ENCODE results near the gene ZFR.

Gene ZFR

GRCh38 chr5:32474209-32474854 lies 29.8 kb upstream of the ZFR start:
- Histone ChIP-seq H3K4me3 (ENCODE audit: low read depth in 1 of 2, low read length in 2 of 2) (peak overlapping the region in 1 of 2 donors; percentile 2), H3K27ac (ENCODE audit: low read depth, low read length) (no peak overlapping the region), H3K9me3 (ENCODE audit: control insufficient read depth in 1 of 2, low read length in 2 of 2) (no peaks in the 10 kb centered on the region), H3K9ac (ENCODE audit: low read depth in 1 of 2, low read length in 2 of 2) (no peak overlapping the region), H3K36me3 (ENCODE audit: control insufficient read depth in 1 of 2, insufficient read depth in 2 of 2, low read length in 2 of 2) (no peaks in the 10 kb centered on the region), H3K4me1 (ENCODE audit: control insufficient read depth in 1 of 2, insufficient read depth in 2 of 2, low read length in 2 of 2) (peaks cover 0 to 7% of the 10 kb centered on the region in 2 donors), H3K27me3 (ENCODE audit: control insufficient read depth in 1 of 2, insufficient read depth in 2 of 2, low read length in 2 of 2) (no peaks in the 10 kb centered on the region)

GRCh38 chr5:32473072-32473471 lies 28.5 kb upstream of the ZFR start:
- H3K9me3 ChIP-seq (ENCODE audit: control insufficient read depth in 1 of 2, low read length in 2 of 2): no peaks in the 10 kb centered on the region
- H3K36me3 ChIP-seq (ENCODE audit: control insufficient read depth in 1 of 2, insufficient read depth in 2 of 2, low read length in 2 of 2): no peaks in the 10 kb centered on the region
- no peak overlapping the region for H3K27ac ChIP-seq (ENCODE audit: low read depth, low read length)

DNA sequence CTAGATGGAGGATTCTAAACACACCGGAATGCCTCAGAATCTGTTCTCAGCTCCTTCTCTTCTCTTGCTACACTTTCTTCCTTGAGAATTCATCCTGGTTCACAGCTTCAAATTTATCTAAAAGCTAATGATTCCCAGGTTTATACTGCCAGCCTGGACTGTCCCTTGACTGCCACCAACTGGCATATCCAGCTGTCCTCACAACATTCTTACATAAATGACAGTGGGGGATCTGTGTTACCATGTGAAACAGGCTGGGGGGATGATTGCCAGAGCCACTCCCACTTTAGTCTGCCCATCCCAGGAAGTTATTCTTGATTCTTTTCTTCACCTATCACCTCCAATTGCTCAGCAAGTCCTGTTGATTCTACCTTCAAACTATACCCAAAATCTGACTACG lies 27.2 kb upstream of the ZFR start:
- H3K36me3 ChIP-seq (ENCODE audit: control insufficient read depth in 1 of 2, insufficient read depth in 2 of 2, low read length in 2 of 2): no peaks in the 10 kb centered on the region
- no peaks in the 10 kb centered on the region for H3K27me3 ChIP-seq (ENCODE audit: control insufficient read depth in 1 of 2, insufficient read depth in 2 of 2, low read length in 2 of 2)
- H3K4me1 ChIP-seq (ENCODE audit: control insufficient read depth in 1 of 2, insufficient read depth in 2 of 2, low read length in 2 of 2): peaks cover 0 to 7% of the 10 kb centered on the region in 2 donors
- no peak overlapping the region for H3K27ac ChIP-seq (ENCODE audit: low read depth, low read length)
- H3K9ac ChIP-seq (ENCODE audit: low read depth in 1 of 2, low read length in 2 of 2): no peak overlapping the region
- no peaks in the 10 kb centered on the region for H3K9me3 ChIP-seq (ENCODE audit: control insufficient read depth in 1 of 2, low read length in 2 of 2)
- H3K4me3 ChIP-seq (ENCODE audit: low read depth in 1 of 2, low read length in 2 of 2): no peak overlapping the region

More at GRCh38 chr5:32473072-32473471, 28.5 kb upstream of the ZFR start:
- H3K27me3 ChIP-seq (ENCODE audit: control insufficient read depth in 1 of 2, insufficient read depth in 2 of 2, low read length in 2 of 2): no peaks in the 10 kb centered on the region
- no peak overlapping the region for H3K4me3 ChIP-seq (ENCODE audit: low read depth in 1 of 2, low read length in 2 of 2)
- no peak overlapping the region for H3K9ac ChIP-seq (ENCODE audit: low read depth in 1 of 2, low read length in 2 of 2)
- peaks cover 0 to 7% of the 10 kb centered on the region in 2 donors for H3K4me1 ChIP-seq (ENCODE audit: control insufficient read depth in 1 of 2, insufficient read depth in 2 of 2, low read length in 2 of 2)

DNA sequence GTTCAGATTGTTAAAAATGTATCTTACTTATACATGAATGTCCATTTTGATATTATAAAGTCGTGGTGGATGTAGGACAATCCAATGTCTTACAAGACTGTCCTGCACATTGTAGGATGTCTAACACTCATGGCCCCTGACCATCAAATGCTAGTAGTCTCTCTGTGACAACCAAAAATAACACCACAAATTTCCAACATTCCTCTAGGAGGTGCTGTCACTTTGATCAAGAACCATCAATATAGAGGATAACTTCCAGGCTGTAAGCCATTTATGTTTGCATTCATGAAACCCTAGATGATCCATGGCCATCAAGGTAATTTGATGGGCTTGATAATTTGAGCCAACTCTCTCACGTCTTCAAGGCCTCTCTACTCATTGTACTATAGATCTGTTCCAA lies 20.5 kb upstream of the ZFR start:
- Histone ChIP-seq H3K36me3 (ENCODE audit: control insufficient read depth in 1 of 2, insufficient read depth in 2 of 2, low read length in 2 of 2) (no peaks in the 10 kb centered on the region), H3K4me3 (ENCODE audit: low read depth in 1 of 2, low read length in 2 of 2) (no peak overlapping the region), H3K4me1 (ENCODE audit: control insufficient read depth in 1 of 2, insufficient read depth in 2 of 2, low read length in 2 of 2) (no peaks in the 10 kb centered on the region), H3K27me3 (ENCODE audit: control insufficient read depth in 1 of 2, insufficient read depth in 2 of 2, low read length in 2 of 2) (no peaks in the 10 kb centered on the region), H3K9me3 (ENCODE audit: control insufficient read depth in 1 of 2, low read length in 2 of 2) (no peaks in the 10 kb centered on the region), H3K27ac (ENCODE audit: low read depth, low read length) (no peak overlapping the region), H3K9ac (ENCODE audit: low read depth in 1 of 2, low read length in 2 of 2) (no peak overlapping the region)

DNA sequence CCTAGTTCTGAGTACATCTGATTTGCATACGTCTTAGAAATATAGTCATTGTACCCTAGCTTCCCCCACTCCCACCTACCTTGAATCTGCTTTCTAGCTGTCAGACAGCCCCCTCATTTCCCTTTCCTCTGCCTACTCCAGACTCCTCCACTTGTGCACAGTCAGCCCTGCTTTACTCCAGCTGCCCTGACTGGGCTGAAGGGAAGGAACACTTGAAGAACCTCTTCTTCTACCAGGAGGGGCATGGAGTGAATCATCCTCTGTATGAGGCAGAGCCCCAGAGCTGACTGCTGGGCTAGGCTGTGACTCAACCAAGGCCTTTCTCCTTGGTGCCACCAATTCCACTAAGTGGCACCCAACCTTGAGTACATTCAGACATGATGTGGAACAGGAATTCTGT lies 18.1 kb upstream of the ZFR start:
- Histone ChIP-seq H3K27ac (ENCODE audit: low read depth, low read length) (no peak overlapping the region), H3K9me3 (ENCODE audit: control insufficient read depth in 1 of 2, low read length in 2 of 2) (no peaks in the 10 kb centered on the region)

DNA sequence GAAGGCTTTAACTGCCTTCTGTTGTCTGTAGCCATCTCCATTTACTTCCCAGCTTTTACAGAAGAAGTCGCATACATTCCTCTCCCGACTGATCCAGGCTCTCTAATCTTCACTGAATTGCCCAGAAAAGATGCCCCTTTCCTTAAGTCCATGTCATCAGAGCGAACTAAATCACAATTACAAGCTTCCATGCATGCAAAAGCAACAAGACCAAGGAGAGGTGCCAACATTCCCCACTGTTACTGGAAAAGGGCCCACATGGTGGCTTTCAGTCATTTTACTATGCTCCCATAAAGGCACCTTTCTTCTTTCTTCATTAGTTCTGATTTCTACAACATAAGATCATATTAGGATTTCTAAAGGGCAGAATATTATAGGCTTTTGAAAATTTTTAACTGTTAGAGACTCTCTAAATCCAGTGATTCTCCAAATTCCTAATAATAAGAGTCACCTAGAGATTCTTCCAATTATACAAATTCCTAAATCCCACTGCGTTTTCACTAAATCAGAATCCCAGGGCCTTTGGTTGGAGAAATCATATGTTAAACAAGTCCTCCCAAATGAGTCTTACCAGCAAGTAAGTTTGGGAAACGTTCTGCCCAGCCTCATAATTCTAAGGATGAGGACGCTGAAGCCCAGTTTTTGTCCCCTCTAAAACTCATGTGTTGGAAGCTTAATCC lies 17.0 kb upstream of the ZFR start:
- Histone ChIP-seq H3K9me3 (ENCODE audit: control insufficient read depth in 1 of 2, low read length in 2 of 2) (no peaks in the 10 kb centered on the region), H3K27ac (ENCODE audit: low read depth, low read length) (no peak overlapping the region), H3K36me3 (ENCODE audit: control insufficient read depth in 1 of 2, insufficient read depth in 2 of 2, low read length in 2 of 2) (no peaks in the 10 kb centered on the region), H3K4me3 (ENCODE audit: low read depth in 1 of 2, low read length in 2 of 2) (no peak overlapping the region), H3K4me1 (ENCODE audit: control insufficient read depth in 1 of 2, insufficient read depth in 2 of 2, low read length in 2 of 2) (no peaks in the 10 kb centered on the region), H3K27me3 (ENCODE audit: control insufficient read depth in 1 of 2, insufficient read depth in 2 of 2, low read length in 2 of 2) (no peaks in the 10 kb centered on the region), H3K9ac (ENCODE audit: low read depth in 1 of 2, low read length in 2 of 2) (no peak overlapping the region)

More for the DNA sequence above, 18.1 kb upstream of the ZFR start:
- no peaks in the 10 kb centered on the region for H3K4me1 ChIP-seq (ENCODE audit: control insufficient read depth in 1 of 2, insufficient read depth in 2 of 2, low read length in 2 of 2)
- no peak overlapping the region for H3K9ac ChIP-seq (ENCODE audit: low read depth in 1 of 2, low read length in 2 of 2)
- H3K4me3 ChIP-seq (ENCODE audit: low read depth in 1 of 2, low read length in 2 of 2): no peak overlapping the region
- H3K27me3 ChIP-seq (ENCODE audit: control insufficient read depth in 1 of 2, insufficient read depth in 2 of 2, low read length in 2 of 2): no peaks in the 10 kb centered on the region
- no peaks in the 10 kb centered on the region for H3K36me3 ChIP-seq (ENCODE audit: control insufficient read depth in 1 of 2, insufficient read depth in 2 of 2, low read length in 2 of 2)

DNA sequence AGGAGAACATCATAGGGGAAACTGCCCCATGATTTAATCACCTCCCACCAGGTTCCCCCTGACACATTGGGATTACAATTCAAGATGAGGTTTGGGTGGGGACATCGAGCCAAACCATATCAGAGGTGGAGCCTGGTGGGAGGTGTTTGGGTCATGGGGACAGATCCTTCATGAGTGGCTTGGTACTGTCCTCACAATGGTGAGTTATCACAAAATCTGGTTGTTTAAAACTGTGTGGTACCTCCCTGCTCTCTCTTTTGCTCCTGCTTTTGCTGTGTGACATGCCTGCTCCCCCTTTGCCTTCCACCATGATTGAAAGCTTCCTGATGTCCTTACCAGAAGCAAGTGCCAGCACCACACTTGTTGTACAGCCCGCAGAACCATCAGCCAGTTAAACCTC lies 16.2 kb upstream of the ZFR start:
- Histone ChIP-seq H3K9me3 (ENCODE audit: control insufficient read depth in 1 of 2, low read length in 2 of 2) (no peaks in the 10 kb centered on the region), H3K36me3 (ENCODE audit: control insufficient read depth in 1 of 2, insufficient read depth in 2 of 2, low read length in 2 of 2) (no peaks in the 10 kb centered on the region)

DNA sequence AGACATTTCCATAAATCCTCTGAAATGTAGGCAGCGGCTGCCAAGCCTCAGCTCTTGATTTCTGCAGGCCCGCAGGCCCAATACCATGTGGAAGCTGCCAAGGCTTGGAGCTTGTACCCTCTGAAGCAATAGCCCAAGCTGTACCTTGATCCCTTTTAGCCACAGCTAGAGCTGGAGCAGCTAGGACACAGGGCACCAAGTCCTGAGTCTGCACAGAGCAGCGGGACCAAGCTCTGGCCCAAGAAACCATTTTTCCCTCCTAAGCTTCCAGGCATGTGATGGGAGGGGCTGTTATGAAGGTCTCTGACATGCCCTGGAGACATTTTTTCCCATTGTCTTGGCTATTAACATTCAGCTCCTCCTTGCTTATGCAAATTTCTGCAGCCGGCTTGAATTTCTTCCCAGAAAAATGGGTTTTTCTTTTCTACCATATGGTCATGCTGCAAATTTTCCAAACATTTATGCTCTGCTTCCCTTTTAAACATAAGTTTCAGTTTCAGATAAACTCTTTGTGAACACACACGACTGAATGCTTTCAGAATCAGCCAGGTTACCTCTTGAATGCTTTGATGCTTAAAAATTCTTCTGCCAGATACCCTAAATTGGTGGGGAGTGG lies 14.4 kb upstream of the ZFR start:
- H3K27me3 ChIP-seq (ENCODE audit: control insufficient read depth in 1 of 2, insufficient read depth in 2 of 2, low read length in 2 of 2): no peaks in the 10 kb centered on the region
- H3K27ac ChIP-seq (ENCODE audit: low read depth, low read length): no peak overlapping the region
- no peaks in the 10 kb centered on the region for H3K36me3 ChIP-seq (ENCODE audit: control insufficient read depth in 1 of 2, insufficient read depth in 2 of 2, low read length in 2 of 2)
- no peak overlapping the region for H3K9ac ChIP-seq (ENCODE audit: low read depth in 1 of 2, low read length in 2 of 2)
- H3K9me3 ChIP-seq (ENCODE audit: control insufficient read depth in 1 of 2, low read length in 2 of 2): no peaks in the 10 kb centered on the region
- H3K4me1 ChIP-seq (ENCODE audit: control insufficient read depth in 1 of 2, insufficient read depth in 2 of 2, low read length in 2 of 2): no peaks in the 10 kb centered on the region
- H3K4me3 ChIP-seq (ENCODE audit: low read depth in 1 of 2, low read length in 2 of 2): no peak overlapping the region

More for the DNA sequence above, 16.2 kb upstream of the ZFR start:
- H3K9ac ChIP-seq (ENCODE audit: low read depth in 1 of 2, low read length in 2 of 2): no peak overlapping the region
- H3K4me3 ChIP-seq (ENCODE audit: low read depth in 1 of 2, low read length in 2 of 2): no peak overlapping the region
- no peak overlapping the region for H3K27ac ChIP-seq (ENCODE audit: low read depth, low read length)
- H3K4me1 ChIP-seq (ENCODE audit: control insufficient read depth in 1 of 2, insufficient read depth in 2 of 2, low read length in 2 of 2): no peaks in the 10 kb centered on the region
- no peaks in the 10 kb centered on the region for H3K27me3 ChIP-seq (ENCODE audit: control insufficient read depth in 1 of 2, insufficient read depth in 2 of 2, low read length in 2 of 2)

- Histone ChIP-seq H3K4me1 (ENCODE audit: control insufficient read depth in 1 of 2, insufficient read depth in 2 of 2, low read length in 2 of 2) (no peaks in the 10 kb centered on the region), H3K36me3 (ENCODE audit: control insufficient read depth in 1 of 2, insufficient read depth in 2 of 2, low read length in 2 of 2) (no peaks in the 10 kb centered on the region), H3K4me3 (ENCODE audit: low read depth in 1 of 2, low read length in 2 of 2) (no peak overlapping the region), H3K9ac (ENCODE audit: low read depth in 1 of 2, low read length in 2 of 2) (no peak overlapping the region), H3K27me3 (ENCODE audit: control insufficient read depth in 1 of 2, insufficient read depth in 2 of 2, low read length in 2 of 2) (no peaks in the 10 kb centered on the region), H3K27ac (ENCODE audit: low read depth, low read length) (no peak overlapping the region), H3K9me3 (ENCODE audit: control insufficient read depth in 1 of 2, low read length in 2 of 2) (no peaks in the 10 kb centered on the region)
Measured at GRCh38 chr5:32455311-32455710, 10.8 kb upstream of the ZFR start.

DNA sequence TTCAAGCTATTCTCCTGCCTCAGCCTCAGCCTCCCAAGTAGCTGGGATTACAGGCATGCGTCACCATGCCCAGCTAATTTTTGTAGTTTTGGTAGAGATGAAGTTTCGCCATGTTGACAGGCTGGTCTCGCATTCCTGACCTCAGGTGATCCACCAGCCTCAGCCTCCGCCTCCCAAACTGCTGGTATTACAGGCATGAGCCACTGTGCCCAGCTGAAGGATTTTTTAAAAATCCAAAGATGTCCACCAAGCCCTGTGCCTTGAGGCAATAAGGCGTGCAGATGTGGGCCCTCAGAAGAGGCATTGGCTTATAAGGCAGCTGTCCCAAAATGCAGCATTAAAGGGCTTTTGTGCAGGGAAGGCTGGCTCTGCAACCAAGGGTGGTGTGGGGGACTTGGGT lies 10.3 kb upstream of the ZFR start:
- Histone ChIP-seq H3K4me1 (ENCODE audit: control insufficient read depth in 1 of 2, insufficient read depth in 2 of 2, low read length in 2 of 2) (no peaks in the 10 kb centered on the region), H3K9me3 (ENCODE audit: control insufficient read depth in 1 of 2, low read length in 2 of 2) (no peaks in the 10 kb centered on the region), H3K4me3 (ENCODE audit: low read depth in 1 of 2, low read length in 2 of 2) (no peak overlapping the region), H3K36me3 (ENCODE audit: control insufficient read depth in 1 of 2, insufficient read depth in 2 of 2, low read length in 2 of 2) (no peaks in the 10 kb centered on the region), H3K9ac (ENCODE audit: low read depth in 1 of 2, low read length in 2 of 2) (no peak overlapping the region), H3K27me3 (ENCODE audit: control insufficient read depth in 1 of 2, insufficient read depth in 2 of 2, low read length in 2 of 2) (no peaks in the 10 kb centered on the region), H3K27ac (ENCODE audit: low read depth, low read length) (no peak overlapping the region)

Data from duodenal mucosa (tissue), 2 donors.